Stimulated activated CD8-positive, alpha-beta memory T cell treated with anti-CD3 and anti-CD28 coated beads, Interleukin-12 subunit alpha, Interleukin-12 subunit beta, amount 100 ng/mL, for 1 hour (primary cell): ENCODE measurements around the gene PCGF3.
A peak's percentile ranks its signal among the peaks of the same experiment; 100 is the strongest.
"Not testable (repeated sequence)": the region's sequence is repeated elsewhere in the genome, so short reads cannot be mapped to it uniquely, and the experiment has no call there.

Experiments
- DNase-seq: peaks from one replicate; pipeline ENCODE4 v3.0.0-alpha.2; 2020; ENCODE audit warnings: low read depth

PCGF3 gene

DNA sequence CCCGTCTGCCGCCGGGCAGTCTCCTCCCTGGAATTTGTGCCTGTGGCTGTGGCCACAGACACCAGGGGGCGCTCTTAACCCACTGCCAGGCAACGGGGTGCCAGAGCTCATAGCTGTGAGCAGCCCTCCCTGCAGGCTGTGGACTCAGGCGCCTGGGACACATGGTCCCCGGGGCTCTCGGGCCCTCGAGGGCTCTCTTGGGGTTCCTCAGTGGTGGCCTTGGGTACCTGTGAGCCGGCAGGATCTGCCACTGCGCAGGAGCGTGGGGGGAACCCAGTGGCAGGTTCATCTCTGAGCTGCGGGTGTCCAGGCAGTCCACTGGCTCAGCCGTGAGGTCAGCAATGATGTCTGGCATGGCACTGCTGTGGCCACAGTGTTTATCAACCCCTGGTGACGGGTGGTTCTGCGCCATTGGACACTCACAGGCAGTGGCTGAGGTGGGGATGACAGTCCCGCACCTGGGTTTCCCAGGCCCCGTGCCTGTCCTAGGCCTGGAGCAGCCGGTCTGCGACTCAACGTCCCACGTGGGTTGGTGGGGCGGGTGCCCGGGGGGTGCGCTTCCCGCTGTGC is 37.2 kb downstream of the PCGF3 start:
- peak; percentile 62 for DNase-seq

- no peak for DNase-seq
These were observed 38.0 kb downstream of the PCGF3 start for GRCh38 chr4:743463-744211.

DNA sequence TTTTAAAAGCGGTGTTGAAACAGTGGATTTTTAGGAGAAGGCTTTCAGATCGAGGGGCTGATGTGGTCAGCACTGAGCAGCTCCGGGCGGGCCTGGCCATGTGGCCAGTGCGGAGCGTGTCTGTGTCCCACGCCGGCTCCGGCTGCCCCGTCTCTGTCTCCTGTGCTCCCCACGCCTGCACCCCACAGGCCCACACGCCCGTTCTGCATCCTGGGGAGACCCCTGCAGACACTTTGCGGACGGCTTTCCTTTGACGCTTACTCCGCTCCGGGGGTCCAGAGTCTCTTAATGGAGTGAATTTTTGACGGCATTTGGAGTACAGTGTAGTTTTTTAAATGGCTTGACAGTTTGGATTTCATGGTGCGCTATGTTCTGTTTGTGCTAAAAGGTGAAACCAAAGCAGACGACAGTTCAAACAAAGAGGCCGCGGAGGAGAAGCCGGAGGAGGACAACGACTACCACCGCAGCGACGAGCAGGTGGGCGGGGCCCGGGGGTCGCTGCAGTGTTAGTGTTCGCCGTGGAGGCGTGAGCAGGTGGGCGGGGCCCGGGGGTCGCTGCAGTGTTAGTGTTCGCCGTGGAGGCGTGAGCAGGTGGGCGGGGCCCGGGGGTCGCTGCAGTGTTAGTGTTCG is 38.7 kb downstream of the PCGF3 start:
- no peak for DNase-seq

- DNase-seq: no peak
These were observed 42.0 kb downstream of the PCGF3 start for GRCh38 chr4:747546-748170.

DNA sequence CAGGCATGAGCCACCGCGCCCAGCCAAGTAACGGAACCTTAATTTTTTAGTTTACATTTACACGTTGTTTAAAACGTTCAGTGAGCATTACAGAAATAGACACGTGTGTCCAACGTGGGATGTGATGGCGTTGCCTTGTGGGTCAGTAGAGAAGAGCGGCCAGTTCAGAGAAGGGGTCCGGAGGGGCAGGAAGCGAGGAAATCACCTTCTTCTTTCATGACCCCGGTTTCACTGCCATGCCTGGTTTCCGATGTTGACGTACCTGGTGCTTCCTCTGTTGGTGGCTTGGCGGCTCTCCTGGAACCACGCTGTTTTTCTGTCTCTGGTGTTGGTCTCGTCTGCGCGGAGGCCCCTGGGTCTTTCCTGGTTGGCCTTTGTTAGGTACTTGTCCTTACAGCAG is 42.8 kb downstream of the PCGF3 start:
- DNase-seq: no peak

DNA sequence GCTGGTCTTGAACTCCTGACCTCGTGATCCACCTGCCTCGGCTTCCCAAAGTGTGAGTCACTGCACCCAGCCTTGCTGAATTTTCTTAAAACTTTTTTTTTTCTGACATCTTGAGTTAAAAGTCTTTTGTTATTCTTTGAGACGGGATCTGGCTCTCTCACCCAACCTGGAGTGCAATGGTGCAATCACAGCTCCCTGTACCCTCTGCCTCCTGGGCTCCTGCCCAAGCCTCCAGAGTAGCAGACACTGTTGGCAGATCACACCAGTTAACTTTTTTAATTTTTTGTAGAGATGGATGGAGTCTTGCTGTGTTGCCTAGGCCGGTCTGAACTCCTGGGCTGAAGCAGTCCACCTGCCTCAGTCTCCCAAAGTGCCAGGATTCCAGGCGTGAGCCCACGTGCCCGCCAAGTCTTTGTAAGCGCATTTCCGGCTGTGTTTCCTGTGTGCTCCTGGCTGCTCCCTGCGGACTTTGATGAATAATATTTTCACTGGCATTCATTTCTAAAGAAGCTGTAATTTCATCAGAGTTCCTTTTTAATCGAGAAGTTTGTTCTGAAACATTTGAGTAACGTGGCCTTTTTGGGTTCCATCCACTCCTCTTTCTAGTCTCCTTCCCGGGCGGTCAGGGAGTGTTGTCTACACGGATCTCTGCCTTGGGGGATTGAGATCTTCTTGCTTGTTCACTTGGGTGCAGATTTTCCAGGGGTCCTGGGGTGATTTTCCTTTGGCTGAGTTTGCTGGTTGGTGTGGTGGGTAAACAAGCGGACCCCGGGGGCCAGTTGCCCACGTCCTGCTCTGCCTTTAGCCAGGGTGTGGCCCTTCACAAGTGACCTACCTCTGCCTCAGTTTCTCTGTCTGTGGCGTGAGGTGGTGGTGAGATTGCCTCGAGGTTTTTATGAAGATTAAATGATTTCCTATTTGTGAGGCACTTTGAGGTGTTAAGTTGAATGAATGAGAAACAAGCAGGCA is 44.4 kb downstream of the PCGF3 start:
- no peak for DNase-seq

DNA sequence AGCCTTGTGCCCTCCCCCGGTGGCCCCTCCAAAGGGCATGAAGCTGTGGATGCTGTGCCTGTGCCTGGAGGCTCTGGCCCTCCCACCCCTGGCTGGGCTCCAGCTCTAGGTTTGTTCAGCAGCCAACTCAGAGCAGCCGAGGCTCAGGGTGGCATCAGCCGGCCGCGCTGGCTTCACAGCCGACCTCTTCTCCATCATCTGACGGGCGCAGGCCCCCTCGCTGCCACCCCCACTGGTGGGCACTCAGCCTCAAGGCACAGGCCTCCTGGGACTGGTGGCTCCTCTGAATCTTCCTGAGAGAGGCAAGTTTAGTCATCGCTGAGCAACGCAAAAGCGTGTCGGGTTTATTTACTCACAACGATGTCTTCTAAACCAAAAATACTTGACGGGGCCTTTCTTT is 46.0 kb downstream of the PCGF3 start:
- no peak for DNase-seq

DNA sequence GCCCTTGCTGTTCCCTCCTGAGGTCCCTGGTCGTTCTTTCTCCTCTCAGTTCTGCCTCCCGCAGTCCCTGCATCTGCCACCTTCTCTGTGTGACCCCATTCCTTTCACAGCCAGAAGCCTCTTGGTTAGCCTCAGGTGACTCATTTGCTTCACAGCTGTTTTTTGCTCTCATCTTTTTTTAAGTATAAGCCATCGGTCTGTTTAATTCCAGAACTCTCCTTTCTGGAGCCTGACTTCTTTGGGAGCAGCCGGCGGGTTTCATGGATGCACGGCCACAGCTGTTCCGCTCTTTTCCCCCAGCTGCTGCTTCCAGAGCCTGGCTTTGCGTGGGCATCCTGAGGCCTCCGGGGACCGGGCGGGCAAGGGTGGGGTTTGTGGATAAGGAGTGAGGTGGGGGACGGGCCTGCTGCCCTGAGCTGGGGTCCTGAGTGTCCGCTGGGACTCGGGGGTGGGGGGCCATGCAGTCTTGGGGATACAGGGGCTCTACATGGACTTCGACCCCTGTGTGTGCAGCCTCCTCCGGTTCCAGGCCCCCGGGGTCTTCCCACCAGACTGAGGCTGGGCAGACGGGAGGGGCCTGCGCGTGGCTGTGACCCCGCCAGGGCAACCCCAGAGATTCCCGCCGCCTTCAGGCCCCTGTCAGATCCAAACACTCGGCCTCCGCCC is 46.7 kb downstream of the PCGF3 start:
- DNase-seq: no peak

- not testable (repeated sequence) for DNase-seq
These were observed 47.6 kb downstream of the PCGF3 start for GRCh38 chr4:753186-753585.

DNA sequence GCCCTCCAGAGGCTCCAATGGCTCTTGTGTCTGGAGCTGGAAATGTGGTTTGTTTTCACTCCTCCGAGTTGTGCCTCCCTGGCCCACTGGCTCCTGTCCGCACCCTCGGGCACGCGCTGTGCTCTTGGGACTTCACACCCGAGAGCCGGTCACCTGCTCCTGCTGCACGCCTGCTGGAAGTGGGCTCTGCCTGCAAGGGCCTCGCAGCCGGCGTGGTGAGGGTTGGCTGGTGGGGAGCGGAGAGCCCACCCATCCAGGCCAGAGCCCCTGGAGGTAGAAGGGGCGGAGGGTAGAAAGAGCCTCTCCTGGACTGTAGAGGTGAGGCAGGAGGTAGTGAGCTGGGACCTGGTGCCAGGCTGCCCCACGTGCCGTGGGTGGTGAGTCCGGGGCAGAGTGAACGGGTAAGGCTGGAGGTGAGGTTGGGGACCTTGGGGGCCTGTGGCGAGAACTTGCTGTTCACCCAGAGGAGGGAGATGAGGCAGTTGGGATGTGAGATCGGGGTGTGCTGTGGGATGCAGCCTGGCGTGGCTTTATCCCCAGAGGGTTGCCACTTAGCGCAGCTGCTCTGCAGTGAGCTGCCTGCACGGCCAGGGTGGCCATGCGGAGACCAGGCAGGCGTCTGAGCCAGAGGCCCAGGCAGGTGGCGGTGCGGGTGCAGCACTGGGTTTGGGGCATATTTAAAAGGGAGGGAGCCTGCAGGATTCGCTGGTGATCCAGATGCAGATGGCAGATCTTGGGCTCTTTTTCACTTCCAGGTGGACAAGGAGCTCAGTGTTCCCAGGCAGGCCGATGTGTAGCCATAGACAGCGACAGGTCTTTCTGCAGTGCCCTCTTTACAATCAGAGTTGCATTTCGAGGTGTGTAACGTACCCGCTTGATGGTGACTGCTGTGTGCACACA is 48.8 kb downstream of the PCGF3 start:
- no peak for DNase-seq

GRCh38 chr4:757111-757510 is 51.5 kb downstream of the PCGF3 start:
- no peak for DNase-seq

GRCh38 chr4:759810-760209 is 54.2 kb downstream of the PCGF3 start:
- not testable (repeated sequence) for DNase-seq

- DNase-seq: no peak
These were observed 55.0 kb downstream of the PCGF3 start for GRCh38 chr4:760616-761015.

- no peak for DNase-seq
These were observed 55.5 kb downstream of the PCGF3 start for GRCh38 chr4:761086-761485.

DNA sequence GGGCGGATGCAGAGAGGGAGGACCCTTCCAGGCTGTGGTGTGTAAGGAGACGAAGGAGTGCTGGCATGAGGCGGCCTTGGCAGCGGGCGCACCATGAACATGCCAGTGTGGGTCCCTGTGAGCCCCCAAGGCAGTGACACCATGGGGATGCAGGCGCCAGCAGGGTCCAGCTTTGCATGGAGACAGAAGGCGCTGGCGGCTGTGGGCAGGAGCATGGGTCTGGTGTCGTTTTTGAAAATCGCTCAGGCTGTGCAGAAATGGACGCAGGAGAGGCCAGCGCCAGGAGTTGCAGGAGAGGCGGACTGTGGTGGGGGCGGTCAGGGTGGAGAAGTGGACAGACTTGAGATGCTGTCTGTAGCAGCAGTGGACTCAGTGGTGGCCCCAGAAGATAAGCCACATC is 56.1 kb downstream of the PCGF3 start:
- no peak for DNase-seq

DNA sequence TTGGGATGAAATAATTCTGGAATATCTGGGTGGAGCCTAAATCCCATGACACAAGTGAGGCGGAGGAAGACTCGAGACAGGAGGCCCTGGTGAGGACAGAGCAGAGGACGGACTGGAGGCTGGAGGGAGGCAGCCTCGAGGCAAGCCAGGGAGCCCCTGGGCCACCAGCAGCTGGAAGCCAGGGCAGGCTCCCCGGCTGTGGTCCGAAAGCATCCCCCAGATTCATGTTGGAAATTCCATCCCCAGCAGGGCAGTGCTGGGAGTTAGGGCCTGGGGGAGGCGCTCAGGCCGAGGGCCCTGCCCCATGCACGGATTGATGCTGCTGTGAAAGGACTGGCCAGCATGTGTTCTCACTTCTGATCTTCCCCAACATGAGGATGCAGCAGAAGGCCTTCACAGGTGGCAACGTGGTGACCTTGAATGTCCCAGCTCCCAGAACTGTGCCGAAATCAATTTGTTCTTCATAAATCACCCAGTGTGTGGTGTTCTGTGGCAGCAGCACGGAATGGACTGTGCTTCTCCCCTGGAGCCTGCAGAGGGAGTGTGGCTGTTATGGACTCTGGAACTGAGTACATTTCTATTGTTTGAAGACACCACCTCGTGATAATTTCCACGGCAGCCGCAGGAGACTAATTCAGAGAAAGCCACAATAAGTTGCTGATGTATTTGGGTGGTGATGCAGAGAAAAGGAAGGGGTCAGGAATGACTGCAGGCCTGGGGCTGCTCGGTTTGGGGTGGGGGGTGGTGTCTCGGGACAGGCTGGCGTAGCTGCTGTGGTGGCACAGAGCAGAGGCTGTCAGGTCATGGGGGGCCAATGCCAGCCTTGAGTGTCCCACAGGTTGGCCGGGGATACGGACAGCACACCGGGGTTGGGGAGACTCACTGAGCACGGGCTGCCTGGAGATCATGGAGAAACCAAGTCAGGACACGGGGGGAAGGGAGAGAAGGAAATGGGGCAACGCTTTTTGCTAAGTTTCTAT is 56.9 kb downstream of the PCGF3 start:
- DNase-seq: no peak

DNA sequence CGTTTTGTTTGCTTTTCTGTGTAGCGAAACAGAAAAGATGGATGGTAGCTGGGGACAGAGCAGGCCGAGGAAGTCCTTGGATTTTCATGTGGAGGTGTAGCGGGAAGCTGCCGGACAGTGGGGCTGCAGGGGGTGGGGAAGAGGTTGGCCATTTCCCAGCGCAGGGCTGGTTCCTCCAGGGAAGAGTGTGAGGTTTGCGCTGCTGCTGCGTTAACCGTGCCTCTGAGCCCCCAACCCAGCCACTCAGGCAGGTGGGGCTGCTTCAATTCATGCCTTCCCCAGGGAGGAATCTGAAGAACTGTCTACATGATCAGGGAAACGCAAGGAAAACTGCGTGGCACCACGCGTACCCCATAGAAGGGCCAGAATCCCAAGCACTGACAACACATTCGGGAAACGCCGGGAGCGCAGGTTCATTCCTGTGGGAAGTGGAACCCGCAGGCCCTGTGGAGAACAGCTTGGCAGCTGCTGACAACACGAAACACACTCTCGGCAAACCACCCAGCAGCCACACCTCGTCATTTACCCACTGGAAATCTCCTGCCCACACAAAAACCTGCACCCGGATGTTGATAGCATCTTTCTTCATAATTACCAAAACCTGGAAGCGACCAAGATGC is 57.7 kb downstream of the PCGF3 start:
- no peak for DNase-seq

GRCh38 chr4:763922-764321 is 58.3 kb downstream of the PCGF3 start:
- no peak for DNase-seq
